Heart left ventricle (tissue), 13 donors: ENCODE results near the gene TLK1.

ENCODE experiments used
- POLR2A ChIP-seq, 2 donors: fragments of 450-650 bp; IDR thresholded peaks; one replicate each; pipeline ENCODE4 v1.6.1; 2017; ENCODE audit warnings: antibody characterized with exemption in 2 of 2, mild to moderate bottlenecking in 2 of 2, moderate library complexity in 2 of 2
- TF ChIP-seq, protein P1 (sequence below), 12 donors: fragments of 200-600 bp; sonication (generic) in 4 of 12; IDR thresholded peaks; one replicate each; pipeline versions ENCODE4 v1.5.0 to v1.8.0; 2018 to 2022; ENCODE audit warnings: antibody characterized with exemption in 12 of 12, mild to moderate bottlenecking in 5 of 12
- donor health status: ischemic (EF 13 %, LVEDD 7.1; RV severe dilation, severe dysfunction).
- donor health status: DM: no; HTN: yes; CAD: no.
- donor health status: DM: no; HTN: no; CAD: no.
- donor health status: ischemic (EF 25% LVEDD 6.9; RV normal size, moderate dysfunction).
- donor health status: ischemic (EF 25% LVEDD 5.7; RV mildly dilated, moderate dysfunction).
- donor health status: ischemic (EF 35%, LVEDD 5.7; RV mildly dilated, moderate dysfunction).
- donor health status: nonischemic (EF 11% LVEDD 7.7; RV severe dilation, severe dysfunction).
- donor health status: DM: yes; HTN: yes; CAD: no.
- donor health status: PGD.
- donor health status: ischemic (EF 29% LVEDD 5.4; RV normal size, mild dysfunction).
- donor health status: nonischemic (EF 23%, LVEDD 6.1; RV moderate dilation, normal function).

DNA sequence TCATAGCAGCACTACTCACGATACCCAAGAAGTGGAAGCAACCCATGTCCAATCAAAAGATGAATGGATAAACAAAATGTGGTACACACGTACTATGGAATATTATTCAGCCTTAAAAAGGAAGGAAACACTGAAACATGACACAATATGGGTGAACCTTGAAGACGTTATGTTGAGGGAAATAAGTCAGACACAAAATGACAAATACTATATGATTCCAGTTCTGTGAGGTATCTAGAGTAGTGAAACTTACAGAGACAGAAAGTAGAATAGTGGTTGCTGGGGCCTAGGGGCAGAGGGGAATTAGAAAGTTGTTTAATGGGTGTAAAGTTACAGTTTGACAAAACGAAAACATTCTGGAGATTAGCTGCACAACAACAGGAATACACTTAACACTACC, 24.7 kb downstream of the TLK1 start:
- TF ChIP-seq, protein P1, sequence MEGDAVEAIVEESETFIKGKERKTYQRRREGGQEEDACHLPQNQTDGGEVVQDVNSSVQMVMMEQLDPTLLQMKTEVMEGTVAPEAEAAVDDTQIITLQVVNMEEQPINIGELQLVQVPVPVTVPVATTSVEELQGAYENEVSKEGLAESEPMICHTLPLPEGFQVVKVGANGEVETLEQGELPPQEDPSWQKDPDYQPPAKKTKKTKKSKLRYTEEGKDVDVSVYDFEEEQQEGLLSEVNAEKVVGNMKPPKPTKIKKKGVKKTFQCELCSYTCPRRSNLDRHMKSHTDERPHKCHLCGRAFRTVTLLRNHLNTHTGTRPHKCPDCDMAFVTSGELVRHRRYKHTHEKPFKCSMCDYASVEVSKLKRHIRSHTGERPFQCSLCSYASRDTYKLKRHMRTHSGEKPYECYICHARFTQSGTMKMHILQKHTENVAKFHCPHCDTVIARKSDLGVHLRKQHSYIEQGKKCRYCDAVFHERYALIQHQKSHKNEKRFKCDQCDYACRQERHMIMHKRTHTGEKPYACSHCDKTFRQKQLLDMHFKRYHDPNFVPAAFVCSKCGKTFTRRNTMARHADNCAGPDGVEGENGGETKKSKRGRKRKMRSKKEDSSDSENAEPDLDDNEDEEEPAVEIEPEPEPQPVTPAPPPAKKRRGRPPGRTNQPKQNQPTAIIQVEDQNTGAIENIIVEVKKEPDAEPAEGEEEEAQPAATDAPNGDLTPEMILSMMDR (IDR thresholded peaks at IDR 0.05): no peak
- TF ChIP-seq POLR2A (IDR thresholded peaks at IDR 0.05): no peak
